Memory B cell (primary cell): ENCODE measurements around the gene NME1.
A peak's percentile ranks its signal among the peaks of the same experiment; 100 is the strongest.
"Not testable (repeated sequence)": the region's sequence is repeated elsewhere in the genome, so short reads cannot be mapped to it uniquely, and the experiment has no call there.

ENCODE experiments used
- ATAC-seq: fragments of 150-1000 bp; cut with Tn5 transposase; 2 replicates; pipeline ENCODE4 v1.10.0; 2021; ENCODE audit warnings: low read depth, mild to moderate bottlenecking, moderate library complexity
- DNase-seq, 2 donors: peaks; one replicate each; pipeline ENCODE4 v3.0.0; 2022; ENCODE audit warnings: low spot score in 2 of 2
- H3K27ac Mint-ChIP-seq: one replicate; pipeline ENCODE4 v1.8.0; 2022; ENCODE audit warnings: mild to moderate bottlenecking, moderate library complexity, mixed read lengths
- H3K27me3 Mint-ChIP-seq: one replicate; pipeline ENCODE4 v1.8.0; 2022; ENCODE audit warnings: mixed read lengths
- H3K36me3 Mint-ChIP-seq: one replicate; pipeline ENCODE4 v1.8.0; 2022; ENCODE audit warnings: mild to moderate bottlenecking, mixed read lengths
- H3K4me1 Mint-ChIP-seq: one replicate; pipeline ENCODE4 v1.8.0; 2022; ENCODE audit warnings: mixed read lengths
- H3K4me3 Mint-ChIP-seq: one replicate; pipeline ENCODE4 v1.8.0; 2022; ENCODE audit warnings: mild to moderate bottlenecking, moderate library complexity, mixed read lengths
- H3K9me3 Mint-ChIP-seq: one replicate; pipeline ENCODE4 v1.8.0; 2022; ENCODE audit warnings: mixed read lengths

Gene NME1

DNA sequence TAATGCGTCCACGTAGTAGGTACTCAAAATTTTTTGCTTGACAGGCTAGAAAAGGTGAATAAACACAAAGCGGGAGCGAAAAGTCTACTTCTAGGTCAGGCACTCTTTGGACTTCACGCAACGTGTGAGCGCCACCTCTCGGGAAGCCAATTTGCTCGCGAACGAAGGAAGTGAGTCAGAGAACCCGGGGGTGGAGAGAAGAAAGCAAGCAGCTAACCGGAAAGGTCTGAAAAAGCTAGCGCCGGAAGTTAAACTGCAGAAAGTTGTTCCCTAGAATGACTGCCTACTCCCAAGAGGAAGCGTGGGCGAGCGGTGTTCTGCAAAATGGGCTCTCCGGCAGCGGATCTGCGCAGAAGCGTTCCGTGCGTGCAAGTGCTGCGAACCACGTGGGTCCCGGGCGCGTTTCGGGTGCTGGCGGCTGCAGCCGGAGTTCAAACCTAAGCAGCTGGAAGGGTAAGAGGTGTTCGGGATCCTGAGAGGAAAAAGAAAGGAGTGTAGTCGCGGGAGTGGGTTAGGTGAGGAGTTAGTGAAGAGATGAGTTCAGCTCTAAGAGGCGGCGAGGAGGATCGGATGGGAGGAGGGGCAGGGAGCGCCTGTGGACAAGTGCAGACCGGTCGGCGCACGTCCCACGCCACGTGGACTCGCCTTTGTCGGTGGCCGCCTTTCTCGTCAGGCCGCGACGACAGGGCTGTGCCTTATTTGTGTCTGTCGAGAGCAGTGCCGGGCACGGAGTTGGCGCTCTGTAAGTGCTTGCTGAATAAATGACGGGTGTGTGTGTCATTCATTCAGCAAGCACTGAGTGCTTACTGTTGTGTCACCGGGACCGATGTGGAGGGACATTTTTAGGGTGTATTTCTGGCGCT lies at the start of gene NME1:
NME1 (plus strand) TSS at position 350 of the 863 bp plus-strand sequence. CDS start 2,096 bp downstream, outside the sequence.
- Mint-ChIP-seq H3K4me3 (no peak within 1 kb of the TSS), H3K27me3 (no peaks in the 10 kb centered on the region), H3K36me3 (peaks cover 4% of the 10 kb centered on the region), H3K9me3 (no peaks in the 10 kb centered on the region), H3K27ac (no peak within 1 kb of the TSS), H3K4me1 (peaks cover 3% of the 10 kb centered on the region)
- ATAC-seq (peak; percentile 97), DNase-seq (peak; percentile 99)

DNA sequence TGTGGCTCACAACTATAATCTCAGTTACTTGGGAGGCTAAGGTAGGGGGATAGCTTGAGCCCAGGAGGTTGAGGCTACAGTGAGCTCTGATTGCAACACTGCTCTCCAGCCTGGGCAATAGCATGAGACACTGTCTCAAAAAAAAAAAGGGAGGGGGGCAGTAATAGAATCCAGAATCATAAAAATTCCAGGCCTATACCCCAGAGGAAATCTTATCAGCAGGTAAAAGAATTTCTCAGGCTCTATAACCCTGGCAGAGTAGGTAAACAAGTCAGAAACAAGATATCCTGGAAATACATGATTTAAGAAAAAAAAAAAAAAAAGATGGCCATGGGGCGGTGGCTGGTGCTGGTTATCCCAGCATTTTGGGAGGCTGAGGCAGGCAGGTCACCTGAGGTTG lies 45.6 kb upstream of the NME1 start:
- Mint-ChIP-seq H3K36me3 (peaks cover 7% of the 10 kb centered on the region), H3K27ac (no peak overlapping the region), H3K9me3 (no peaks in the 10 kb centered on the region), H3K4me1 (peaks cover 10% of the 10 kb centered on the region), H3K4me3 (no peak overlapping the region), H3K27me3 (no peaks in the 10 kb centered on the region)
- ATAC-seq (no peak), DNase-seq (no peak)

DNA sequence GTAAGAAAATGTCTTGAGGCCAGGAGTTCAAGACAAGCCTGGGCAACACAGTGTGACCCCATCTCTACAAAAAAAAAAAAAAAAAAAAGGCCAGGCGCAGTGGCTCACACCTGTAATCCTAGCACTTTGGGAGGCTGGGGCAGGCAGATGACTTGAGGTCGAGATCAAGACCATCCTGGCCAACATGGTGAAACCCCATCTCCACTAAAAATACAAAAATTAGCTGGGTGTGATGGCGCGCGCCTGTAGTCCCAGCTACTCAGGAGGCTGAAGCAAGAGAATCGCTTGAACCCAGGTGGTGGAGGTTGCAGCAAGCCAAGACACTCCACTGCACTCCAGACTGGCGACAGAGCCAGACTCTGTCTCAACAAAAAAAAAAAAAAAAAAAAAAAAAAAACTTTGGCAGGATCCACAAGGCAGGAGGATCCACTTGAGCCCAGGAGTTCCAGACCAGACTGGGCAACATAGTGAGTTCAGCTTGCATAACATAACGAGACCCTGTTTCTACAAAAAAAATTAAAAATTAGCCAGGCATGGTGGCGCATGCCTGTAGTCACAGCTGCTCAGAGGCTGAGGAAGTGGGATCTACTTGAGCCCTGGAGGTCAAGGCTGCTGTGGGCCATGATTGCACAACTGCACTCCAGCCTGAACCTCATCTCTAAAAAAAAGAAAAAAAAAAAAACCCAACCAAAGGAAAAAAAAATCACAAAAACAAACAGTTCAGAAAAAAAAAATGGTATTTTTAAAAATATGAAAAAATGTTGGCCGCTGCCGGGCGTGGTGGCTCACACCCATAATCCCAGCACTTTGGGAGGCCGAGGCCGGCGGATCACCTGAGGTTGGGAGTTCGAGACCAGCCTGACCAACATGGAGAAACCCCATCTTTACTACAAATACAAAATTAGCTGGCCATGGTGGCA lies 40.8 kb upstream of the NME1 start:
- not testable (repeated sequence) for H3K4me3 Mint-ChIP-seq, DNase-seq, ATAC-seq, H3K9me3 Mint-ChIP-seq, H3K27me3 Mint-ChIP-seq, H3K36me3 Mint-ChIP-seq, H3K4me1 Mint-ChIP-seq, H3K27ac Mint-ChIP-seq

GRCh38 chr17:51115179-51115578 lies 38.2 kb upstream of the NME1 start:
- H3K27me3 Mint-ChIP-seq: no peaks in the 10 kb centered on the region
- DNase-seq: no peak
- no peaks in the 10 kb centered on the region for H3K9me3 Mint-ChIP-seq
- ATAC-seq: no peak
- peaks cover 11% of the 10 kb centered on the region for H3K4me1 Mint-ChIP-seq
- H3K27ac Mint-ChIP-seq: no peak overlapping the region
- no peak overlapping the region for H3K4me3 Mint-ChIP-seq
- H3K36me3 Mint-ChIP-seq: no peaks in the 10 kb centered on the region

DNA sequence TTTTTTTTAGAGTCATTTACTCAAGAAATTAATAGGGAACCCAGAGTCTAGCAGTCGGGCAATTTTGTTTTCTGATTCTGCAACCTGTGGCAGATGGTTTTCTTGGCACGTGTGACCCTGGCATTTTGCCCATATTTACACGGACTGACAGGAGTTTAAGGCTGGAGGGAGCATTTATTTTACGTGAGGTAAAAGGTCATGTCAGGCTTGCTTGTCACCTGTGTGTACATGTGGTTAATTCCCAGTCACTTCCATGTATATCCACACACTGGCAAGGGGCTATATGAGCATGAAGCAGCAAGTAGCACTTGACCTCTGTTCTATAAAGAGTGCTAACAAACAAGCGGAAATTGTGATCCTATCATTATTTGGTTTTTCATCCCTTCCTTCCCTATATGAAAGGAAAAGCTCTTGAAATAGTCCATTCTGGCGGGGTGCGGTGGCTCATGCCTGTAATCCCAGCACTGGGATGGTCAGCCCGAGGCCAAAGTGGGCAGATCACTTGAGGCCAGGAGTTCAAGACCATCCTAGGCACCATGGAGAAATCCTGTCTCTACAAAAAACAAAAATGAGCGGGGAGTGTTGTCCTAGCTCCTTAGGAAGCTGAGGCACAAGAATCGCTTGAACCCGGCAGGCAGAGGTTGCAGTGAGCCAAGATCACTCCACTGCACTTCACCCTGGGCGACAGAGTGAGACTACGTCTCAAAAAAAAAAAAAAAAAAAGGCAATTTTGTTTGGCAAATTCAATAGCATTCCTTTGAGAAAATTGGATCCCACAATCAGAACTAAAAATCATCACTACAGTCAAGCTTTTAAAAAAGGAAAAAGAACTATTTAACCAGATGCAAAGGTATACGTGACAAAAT lies 34.8 kb upstream of the NME1 start:
- Mint-ChIP-seq H3K27ac (no peak overlapping the region), H3K36me3 (no peaks in the 10 kb centered on the region), H3K4me1 (peaks cover 21% of the 10 kb centered on the region), H3K27me3 (no peaks in the 10 kb centered on the region), H3K9me3 (no peaks in the 10 kb centered on the region), H3K4me3 (peak overlapping the region; percentile 34)
- DNase-seq (no peak), ATAC-seq (no peak)

DNA sequence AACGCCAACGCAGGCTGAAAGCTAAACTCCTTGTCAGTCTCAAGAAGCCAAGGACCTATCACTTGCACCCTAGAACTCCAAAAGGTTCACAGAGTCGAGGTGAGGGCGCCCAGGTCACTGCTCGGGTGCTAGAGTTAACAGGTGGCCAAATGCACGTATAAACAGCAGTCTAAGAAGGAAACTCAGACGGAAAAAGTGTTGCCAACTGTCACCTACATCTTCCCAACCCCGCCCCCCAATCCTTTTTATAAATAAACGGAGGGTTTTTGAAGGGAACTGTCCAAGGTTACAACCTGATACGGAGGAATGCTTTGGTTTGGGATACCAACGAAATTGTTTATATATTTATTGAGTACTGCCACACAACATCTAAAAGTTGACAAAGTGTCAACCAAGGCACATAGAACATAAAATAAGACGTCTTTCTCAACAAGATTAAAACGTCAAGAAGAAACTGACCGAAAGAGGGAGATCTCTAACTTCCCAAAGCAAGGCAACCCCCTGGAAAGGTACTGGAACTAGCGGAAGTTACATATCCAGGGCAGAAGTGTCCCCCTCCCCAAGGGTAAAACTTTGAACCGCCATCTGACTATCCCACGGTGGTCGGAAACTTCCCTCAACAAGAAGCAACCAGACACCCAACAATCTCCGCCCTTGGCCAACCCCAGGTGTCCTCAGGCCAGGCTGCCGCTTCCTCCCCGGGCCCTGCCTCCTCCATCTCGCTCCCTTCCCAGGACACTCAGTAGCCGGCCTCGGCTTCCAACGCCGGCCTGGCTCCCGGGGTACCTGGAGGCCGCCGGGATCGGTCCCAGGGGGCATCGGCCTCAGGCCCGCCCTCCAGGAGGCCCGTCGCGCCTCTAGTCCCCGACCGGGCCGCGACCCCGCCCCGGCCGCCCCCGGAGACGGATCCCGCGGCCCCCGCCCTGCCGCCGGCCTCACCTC lies 33.7 kb upstream of the NME1 start:
- ATAC-seq (peak; percentile 5), DNase-seq (no peak)
- Mint-ChIP-seq H3K4me1 (peaks cover 21% of the 10 kb centered on the region), H3K27ac (peak overlapping the region; percentile 96), H3K4me3 (peak overlapping the region; percentile 97), H3K27me3 (no peaks in the 10 kb centered on the region), H3K36me3 (no peaks in the 10 kb centered on the region), H3K9me3 (no peaks in the 10 kb centered on the region)

GRCh38 chr17:51120357-51120738 lies 33.0 kb upstream of the NME1 start:
- no peaks in the 10 kb centered on the region for H3K9me3 Mint-ChIP-seq
- peak overlapping the region; percentile 96 for H3K27ac Mint-ChIP-seq
- H3K27me3 Mint-ChIP-seq: no peaks in the 10 kb centered on the region
- peak; percentile 37 for ATAC-seq
- no peak for DNase-seq
- H3K4me1 Mint-ChIP-seq: peaks cover 21% of the 10 kb centered on the region
- peak overlapping the region; percentile 97 for H3K4me3 Mint-ChIP-seq
- H3K36me3 Mint-ChIP-seq: no peaks in the 10 kb centered on the region

- Mint-ChIP-seq H3K4me1 (peaks cover 21% of the 10 kb centered on the region), H3K27me3 (no peaks in the 10 kb centered on the region), H3K4me3 (peak within 1 kb of the TSS; percentile 97), H3K9me3 (no peaks in the 10 kb centered on the region), H3K27ac (peak within 1 kb of the TSS; percentile 96), H3K36me3 (no peaks in the 10 kb centered on the region)
- peak; percentile 83 for ATAC-seq
- DNase-seq: peak; percentile 87
Measured at GRCh38 chr17:51120739-51121619, 32.4 kb upstream of the NME1 start, which contains the start of gene SPAG9. Gene SPAG9, minus strand, starts transcription at chr17:51120868. Its CDS starts 212 bp downstream, at chr17:51120656.

GRCh38 chr17:51121620-51122472 lies 31.5 kb upstream of the NME1 start:
- Mint-ChIP-seq H3K27ac (peak overlapping the region; percentile 96), H3K4me3 (peak overlapping the region; percentile 93), H3K36me3 (no peaks in the 10 kb centered on the region), H3K9me3 (no peaks in the 10 kb centered on the region), H3K4me1 (peaks cover 18% of the 10 kb centered on the region), H3K27me3 (no peaks in the 10 kb centered on the region)
- peak; percentile 4 for ATAC-seq
- DNase-seq: peak in 1 of 2 donors; percentile 19

DNA sequence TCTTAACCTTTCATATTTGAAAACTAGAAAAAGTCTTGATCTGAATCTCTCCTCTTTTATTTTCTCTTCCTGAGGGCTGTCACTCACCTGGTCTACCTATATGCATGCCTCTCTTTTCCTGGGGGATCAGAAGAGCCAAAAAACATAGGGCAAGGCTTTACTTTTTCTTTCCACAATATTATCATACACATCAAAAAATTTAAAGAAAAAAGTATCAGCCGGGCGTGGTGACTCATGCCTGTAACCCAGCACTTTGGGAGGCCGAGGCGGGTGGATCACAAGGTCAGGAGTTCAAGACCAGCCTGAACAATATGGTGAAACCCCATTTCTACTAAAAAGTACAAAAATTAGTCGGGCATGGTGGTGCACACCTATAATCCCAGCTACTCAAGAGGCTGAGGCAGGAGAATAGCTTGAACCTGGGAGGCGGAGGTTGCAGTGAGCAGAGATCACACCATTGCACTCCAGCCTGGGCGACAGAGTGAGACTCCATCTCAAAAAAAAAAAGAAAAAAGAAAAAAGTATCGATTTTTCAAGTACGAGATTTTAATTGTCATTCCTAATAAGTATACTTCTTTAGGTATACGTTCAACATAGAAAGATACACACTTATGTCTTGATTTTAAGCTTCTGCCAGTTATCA lies 30.8 kb upstream of the NME1 start:
- ATAC-seq, H3K4me3 Mint-ChIP-seq, H3K27me3 Mint-ChIP-seq, H3K9me3 Mint-ChIP-seq, DNase-seq, H3K36me3 Mint-ChIP-seq: not testable (repeated sequence)
- Mint-ChIP-seq H3K27ac (peak overlapping the region; percentile 96), H3K4me1 (peaks cover 18% of the 10 kb centered on the region)
